Natural killer cell (primary cell): Measurements from ENCODE around the gene NCOA3. TPM values are rescaled to one million over a fixed set of nuclear protein-coding genes. Genes with fewer than 3 reads are reported as not detected.

Experiments
- ATAC-seq, 3 donors: fragments of 150-1000 bp in 2 of 3; fragments of 200-7000 bp in 1 of 3; cut with Tn5 transposase; 1 replicate in 1 of 3; 2 replicates in 2 of 3; pipeline ENCODE4 v1.10.0; 2021; ENCODE audit warnings: mild to moderate bottlenecking in 2 of 3, moderate library complexity in 2 of 3
- DNase-seq, 2 donors: peaks; one replicate each; pipeline versions ENCODE4 v3.0.0 to v3.0.0-alpha.2; 2013 to 2021; ENCODE audit warnings: mixed read lengths in 1 of 2
- H3K27ac ChIP-seq: one replicate; pipeline ENCODE4 v1.5.1; 2013; ENCODE audit warnings: mild to moderate bottlenecking, low read length
- H3K27me3 ChIP-seq: one replicate; pipeline ENCODE4 v1.6.1; 2013; ENCODE audit warnings: low read length; ENCODE audit not compliant: control insufficient read depth, insufficient read depth
- H3K36me3 ChIP-seq: one replicate; pipeline ENCODE4 v1.6.1; 2013; ENCODE audit warnings: low read length; ENCODE audit not compliant: control insufficient read depth, insufficient read depth
- H3K4me1 ChIP-seq: one replicate; pipeline ENCODE4 v1.6.1; 2013; ENCODE audit warnings: low read length; ENCODE audit not compliant: control insufficient read depth, insufficient read depth
- H3K4me3 ChIP-seq: one replicate; pipeline ENCODE4 v1.5.1; 2013; ENCODE audit warnings: low read length
- H3K9me3 ChIP-seq: one replicate; pipeline ENCODE4 v1.6.1; 2013; ENCODE audit warnings: low read length; ENCODE audit not compliant: control insufficient read depth, insufficient read depth
- H3K27ac Mint-ChIP-seq, 2 donors: one replicate each; pipeline ENCODE4 v1.8.0; 2022; ENCODE audit warnings: mild to moderate bottlenecking in 2 of 2, mixed read lengths in 2 of 2, moderate library complexity in 1 of 2
- H3K27me3 Mint-ChIP-seq, 2 donors: one replicate each; pipeline ENCODE4 v1.8.0; 2022; ENCODE audit warnings: low read depth in 2 of 2, mixed read lengths in 2 of 2
- H3K36me3 Mint-ChIP-seq: one replicate; pipeline ENCODE4 v1.8.0; 2022; ENCODE audit warnings: mixed read lengths
- H3K4me1 Mint-ChIP-seq, 2 donors: one replicate each; pipeline ENCODE4 v1.8.0; 2022; ENCODE audit warnings: mixed read lengths in 2 of 2
- H3K4me3 Mint-ChIP-seq: one replicate; pipeline ENCODE4 v1.8.0; 2022; ENCODE audit warnings: mild to moderate bottlenecking, moderate library complexity, mixed read lengths
- H3K9me3 Mint-ChIP-seq, 2 donors: one replicate each; pipeline ENCODE4 v1.8.0; 2022; ENCODE audit warnings: mixed read lengths in 2 of 2
- CTCF ChIP-seq: fragments of 200-600 bp; IDR thresholded peaks from one replicate; pipeline ENCODE4 v1.8.0; 2022; ENCODE audit warnings: antibody characterized with exemption
- WGBS: methylation state at CpG from one replicate; pipeline ENCODE4 v1.1.7; 2013; ENCODE audit warnings: missing lambda C conversion rate; ENCODE audit not compliant: insufficient coverage; 5-methylcytosine and 5-hydroxymethylcytosine counted together
- intact Hi-C: fragments of 100-400 bp; cut with micrococcal nuclease; formaldehyde crosslinking; loops from one replicate; pipeline ENCODE4 v1.14.2; 2022
- total RNA-seq, 4 donors: library from RNA; stranded (reverse); fragments of 120-200 nt in 1 of 4; gene quantifications; one replicate each; pipeline versions ENCODE4 v1.2.3 to v1.2.4, GENCODE V29; 2013 to 2022

NCOA3 gene
- total RNA-seq, 3 donors from 2014 or later (not counting 1 experiment from before 2014, with no cell fraction given), result 44.3 to 63.3 (median 57.8) TPM

DNA sequence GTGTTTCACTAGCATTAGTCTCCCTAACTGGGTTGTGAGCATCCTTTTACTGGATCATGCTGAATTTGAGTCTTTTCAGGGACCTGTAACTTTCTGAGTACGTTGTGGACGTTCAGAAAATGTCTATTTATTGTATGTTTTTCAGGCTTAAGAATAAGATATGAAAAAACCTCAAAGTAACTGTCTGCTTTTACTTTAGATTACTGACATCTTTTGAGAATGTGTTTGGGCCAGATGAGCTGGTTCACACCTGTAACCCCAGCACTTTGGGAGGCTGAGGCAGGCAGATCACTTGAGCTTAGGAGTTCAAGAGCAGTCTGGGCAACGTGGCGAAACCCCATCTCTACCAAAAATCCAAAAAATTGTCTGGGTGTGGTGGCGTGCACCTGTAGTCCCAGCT, 32.7 kb downstream of the NCOA3 start:
- peak overlapping the region; percentile 45 to 53 for H3K27ac Mint-ChIP-seq
- intact Hi-C loops, result no loop called here
- no peak overlapping the region for H3K4me3 ChIP-seq
- WGBS, result 90% methylated on average over 4 of the region's 5 CpGs
- no peaks in the 10 kb centered on the region for H3K9me3 ChIP-seq
- DNase-seq (no peak), ATAC-seq (no peak)
- H3K27ac ChIP-seq, result no peak overlapping the region
- no peaks in the 10 kb centered on the region for H3K27me3 ChIP-seq
- H3K4me3 Mint-ChIP-seq, result no peak overlapping the region
- H3K27me3 Mint-ChIP-seq, result no peaks in the 10 kb centered on the region
- no peaks in the 10 kb centered on the region for H3K9me3 Mint-ChIP-seq
- no peaks in the 10 kb centered on the region for H3K36me3 ChIP-seq
- no peaks in the 10 kb centered on the region for H3K4me1 ChIP-seq
- H3K36me3 Mint-ChIP-seq, result no peaks in the 10 kb centered on the region
- TF ChIP-seq CTCF, result no peak
- H3K4me1 Mint-ChIP-seq, result peaks cover 29 to 33% of the 10 kb centered on the region in 2 donors

DNA sequence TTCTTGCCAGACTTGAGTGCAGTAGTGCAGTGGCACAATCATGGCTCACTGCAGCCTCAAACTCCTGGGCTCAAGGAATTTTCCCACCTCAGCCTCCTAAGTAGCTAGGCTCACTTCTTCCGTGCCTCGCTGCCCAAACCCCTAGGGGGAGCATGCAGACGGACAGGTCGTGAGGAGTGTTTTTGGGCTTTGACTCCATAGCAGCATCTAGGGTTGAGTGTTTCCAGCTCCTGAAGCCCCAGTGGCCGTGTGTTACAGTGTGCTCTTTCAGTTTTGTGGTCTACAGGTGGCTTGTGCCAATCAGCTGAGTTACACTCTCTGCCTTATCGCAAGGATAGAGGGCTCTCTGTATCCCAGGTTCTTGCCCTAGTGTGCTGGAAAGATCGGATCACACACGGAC, 33.4 kb downstream of the NCOA3 start:
- no peak overlapping the region for H3K27ac Mint-ChIP-seq
- H3K4me1 Mint-ChIP-seq, result peaks cover 36% of the 10 kb centered on the region in 2 donors
- no peaks in the 10 kb centered on the region for H3K9me3 ChIP-seq
- WGBS, result 89% methylated on average over 8 of the region's 8 CpGs
- H3K27me3 Mint-ChIP-seq, result no peaks in the 10 kb centered on the region
- H3K27me3 ChIP-seq, result no peaks in the 10 kb centered on the region
- H3K4me1 ChIP-seq, result no peaks in the 10 kb centered on the region
- no peaks in the 10 kb centered on the region for H3K36me3 Mint-ChIP-seq
- ATAC-seq, result no peak
- intact Hi-C loops, result no loop called here
- DNase-seq, result no peak
- no peaks in the 10 kb centered on the region for H3K36me3 ChIP-seq
- no peak overlapping the region for H3K4me3 Mint-ChIP-seq
- no peak for TF ChIP-seq CTCF
- H3K9me3 Mint-ChIP-seq, result no peaks in the 10 kb centered on the region
- no peak overlapping the region for H3K27ac ChIP-seq
- no peak overlapping the region for H3K4me3 ChIP-seq

- no peak overlapping the region for H3K27ac Mint-ChIP-seq
- H3K36me3 Mint-ChIP-seq, result no peaks in the 10 kb centered on the region
- no peaks in the 10 kb centered on the region for H3K27me3 Mint-ChIP-seq
- H3K4me3 ChIP-seq, result no peak overlapping the region
- no peaks in the 10 kb centered on the region for H3K9me3 Mint-ChIP-seq
- WGBS, result 98% methylated on average over 6 of the region's 6 CpGs
- no peak for TF ChIP-seq CTCF
- H3K27ac ChIP-seq, result no peak overlapping the region
- ATAC-seq, result no peak
- no peaks in the 10 kb centered on the region for H3K27me3 ChIP-seq
- no peaks in the 10 kb centered on the region for H3K9me3 ChIP-seq
- H3K4me1 ChIP-seq, result no peaks in the 10 kb centered on the region
- H3K36me3 ChIP-seq, result no peaks in the 10 kb centered on the region
- no peak for DNase-seq
- no peak overlapping the region for H3K4me3 Mint-ChIP-seq
- intact Hi-C loops, result no loop called here
- H3K4me1 Mint-ChIP-seq, result peaks cover 44 to 45% of the 10 kb centered on the region in 2 donors
Observed at GRCh38 chr20:47535994-47536393, 34.3 kb downstream of the NCOA3 start.
